ENCODE results near the gene DNAH17.
"Not testable (repeated sequence)": the region's sequence is repeated elsewhere in the genome, so short reads cannot be mapped to it uniquely, and the experiment has no call there.

DNAH17 gene

GRCh38 chr17:78474614-78475146, 102.5 kb downstream of the DNAH17 start:
- DNase-seq, result no peak

GRCh38 chr17:78473951-78474613, 103.1 kb downstream of the DNAH17 start:
- no peak for DNase-seq

- DNase-seq, result no peak
These were observed 104.9 kb downstream of the DNAH17 start for GRCh38 chr17:78472035-78472905.

GRCh38 chr17:78471635-78472034, 105.6 kb downstream of the DNAH17 start:
- no peak for DNase-seq

- no peak for DNase-seq
These were observed 107.8 kb downstream of the DNAH17 start for GRCh38 chr17:78469443-78469842.

- no peak for DNase-seq
These were observed 108.8 kb downstream of the DNAH17 start for GRCh38 chr17:78468366-78468765.

GRCh38 chr17:78466786-78467715, 110.1 kb downstream of the DNAH17 start:
- DNase-seq, result no peak

GRCh38 chr17:78466109-78466785, 110.9 kb downstream of the DNAH17 start:
- not testable (repeated sequence) for DNase-seq

GRCh38 chr17:78462148-78462547, 115.0 kb downstream of the DNAH17 start:
- no peak for DNase-seq

GRCh38 chr17:78461799-78462053, 115.5 kb downstream of the DNAH17 start:
- DNase-seq, result no peak

- DNase-seq, result no peak
These were observed 116.0 kb downstream of the DNAH17 start for GRCh38 chr17:78460951-78461798.

- no peak for DNase-seq
These were observed 117.0 kb downstream of the DNAH17 start for GRCh38 chr17:78460176-78460675.

- no peak for DNase-seq
These were observed 117.5 kb downstream of the DNAH17 start for GRCh38 chr17:78459696-78460095.

GRCh38 chr17:78458736-78459335, 118.4 kb downstream of the DNAH17 start:
- no peak for DNase-seq

- DNase-seq, result no peak
These were observed 119.1 kb downstream of the DNAH17 start for GRCh38 chr17:78458091-78458490.

- DNase-seq, result no peak
These were observed 122.8 kb downstream of the DNAH17 start for GRCh38 chr17:78454346-78454745.

GRCh38 chr17:78451753-78452152, 125.4 kb downstream of the DNAH17 start:
- DNase-seq, result no peak

- no peak for DNase-seq
These were observed 126.4 kb downstream of the DNAH17 start for GRCh38 chr17:78450696-78451345.

GRCh38 chr17:78449983-78450595, 127.1 kb downstream of the DNAH17 start:
- DNase-seq, result no peak
